Activated CD4-positive, alpha-beta T cell treated with anti-CD3 and anti-CD28 coated beads, Interleukin-2, amount 10 ng/mL, durations not matched to agents 7 days and 5 days (primary cell): ENCODE results near the gene LMF1. TPM values are rescaled to one million over a fixed set of nuclear protein-coding genes. Genes with fewer than 3 reads are reported as not detected.

Source experiments
- CTCF ChIA-PET: fragments of 350-600 bp; sonication (Branson Sonifier 250); formaldehyde crosslinking; loops from one replicate; lab custom pipeline; 2021; ENCODE audit warnings: antibody characterized with exemption; lab: Charles Lee
- POLR2A ChIA-PET: fragments of 350-600 bp; sonication (Branson Sonifier 250); formaldehyde crosslinking; loops from one replicate; lab custom pipeline; 2021; ENCODE audit warnings: antibody characterized with exemption; lab: Charles Lee
- DNase-seq: peaks from one replicate; pipeline ENCODE4 v3.0.0-alpha.2; 2020
- H3K27ac Mint-ChIP-seq: one replicate; pipeline ENCODE4 v1.8.0; 2021; ENCODE audit warnings: mild to moderate bottlenecking, moderate library complexity, mixed read lengths
- H3K27me3 Mint-ChIP-seq: one replicate; pipeline ENCODE4 v1.8.0; 2021; ENCODE audit warnings: mixed read lengths
- H3K36me3 Mint-ChIP-seq: one replicate; pipeline ENCODE4 v1.8.0; 2021; ENCODE audit warnings: low read depth, mixed read lengths
- H3K4me1 Mint-ChIP-seq: one replicate; pipeline ENCODE4 v1.8.0; 2021; ENCODE audit warnings: mixed read lengths
- H3K4me3 Mint-ChIP-seq: one replicate; pipeline ENCODE4 v1.8.0; 2021; ENCODE audit warnings: mild to moderate bottlenecking, moderate library complexity, mixed read lengths
- H3K9me3 Mint-ChIP-seq: one replicate; pipeline ENCODE4 v1.8.0; 2021; ENCODE audit warnings: mixed read lengths
- total RNA-seq, 2 experiments: library from RNA; stranded (reverse); gene quantifications; one replicate each; pipeline ENCODE4 v1.2.3, GENCODE V29; 2021

Gene LMF1
- total RNA-seq, 2 experiments from 2014 or later, result 20.5 to 23.0 TPM

GRCh38 chr16:804193-805048, 166.4 kb downstream of the LMF1 start:
- DNase-seq, result no peak
- Mint-ChIP-seq H3K27me3 (peaks cover 2% of the 10 kb centered on the region), H3K9me3 (no peaks in the 10 kb centered on the region), H3K36me3 (no peaks in the 10 kb centered on the region), H3K4me3 (no peak overlapping the region), H3K4me1 (peaks cover 13% of the 10 kb centered on the region), H3K27ac (no peak overlapping the region)
- ChIA-PET CTCF (no interaction called here), POLR2A (no interaction called here)

- ChIA-PET CTCF (interaction anchor here (0.5 kb wide), 1 partner anchor 11 kb away, joined by 3 read pairs; no protein-coding TSS in a partner anchor), POLR2A (no interaction called here)
- H3K4me1 Mint-ChIP-seq, result peaks cover 11% of the 10 kb centered on the region
- no peaks in the 10 kb centered on the region for H3K36me3 Mint-ChIP-seq
- DNase-seq, result no peak
- no peak overlapping the region for H3K4me3 Mint-ChIP-seq
- H3K27me3 Mint-ChIP-seq, result peaks cover 4% of the 10 kb centered on the region
- H3K27ac Mint-ChIP-seq, result no peak overlapping the region
- no peaks in the 10 kb centered on the region for H3K9me3 Mint-ChIP-seq
Measured at GRCh38 chr16:803754-804080, 167.1 kb downstream of the LMF1 start.

Other genes starting within 250 kb of the LMF1 start
- gene ANTKMT, start 249.8 kb downstream of the LMF1 start, total RNA-seq, result 1 to 10 TPM; 5.5 to 8.7 TPM
- 1 to 10 TPM; 1.6 to 2.3 TPM for gene CCDC78, start 244.5 kb downstream of the LMF1 start, total RNA-seq
- 1 to 10 TPM; 5.0 to 5.7 TPM for gene HAGHL, start 243.9 kb downstream of the LMF1 start, total RNA-seq
- gene CIAO3, start 230.0 kb downstream of the LMF1 start, total RNA-seq, result 10 to 100 TPM; 39.5 to 39.9 TPM
- gene MSLN, start 210.2 kb downstream of the LMF1 start, total RNA-seq, result not detected
- gene RPUSD1, start 182.6 kb downstream of the LMF1 start, total RNA-seq, result 10 to 100 TPM; 25.4 to 26.1 TPM
- gene CHTF18, start 182.4 kb downstream of the LMF1 start, total RNA-seq, result 100 to 1,000 TPM in 1 of 2 experiments, 10 to 100 TPM in 1; 85.9 to 111 TPM
- gene GNG13, start 170.2 kb downstream of the LMF1 start, total RNA-seq, result not detected
- under 1 TPM; 0.25 to 0.27 TPM for gene SOX8, start 10.8 kb upstream of the LMF1 start, total RNA-seq
- not detected for gene SSTR5, start 101.8 kb upstream of the LMF1 start, total RNA-seq
- not detected for gene C1QTNF8, start 125.3 kb upstream of the LMF1 start, total RNA-seq
- gene CACNA1H, start 182.1 kb upstream of the LMF1 start, total RNA-seq, result 1 to 10 TPM; 3.2 to 3.6 TPM